Measurements from ENCODE around the gene ZNF821. TPM values are rescaled to one million over a fixed set of nuclear protein-coding genes. Genes with fewer than 3 reads are reported as not detected.
"Not testable (repeated sequence)": the region's sequence is repeated elsewhere in the genome, so short reads cannot be mapped to it uniquely, and the experiment has no call there.

ZNF821 gene
- total RNA-seq, 2 experiments from 2014 or later: 7.1 to 7.7 TPM

- peaks cover 12% of the 10 kb centered on the region for H3K4me1 Mint-ChIP-seq
- DNase-seq; H3K27me3 Mint-ChIP-seq; H3K36me3 Mint-ChIP-seq (ENCODE audit: low read depth); POLR2A ChIA-PET; H3K4me3 Mint-ChIP-seq; H3K9me3 Mint-ChIP-seq: not testable (repeated sequence)
- H3K27ac Mint-ChIP-seq: peak overlapping the region; percentile 36
- CTCF ChIA-PET: interaction anchor here (1.0 to 1.9 kb wide), 2 partner anchors 17 to 66 kb away, joined by 3 to 8 read pairs; partner anchors contain the start of gene ZNF821
Observed at GRCh38 chr16:71817155-71817500, 66.9 kb downstream of the ZNF821 start.

GRCh38 chr16:71811261-71811803 lies 72.7 kb downstream of the ZNF821 start:
- DNase-seq: no peak
- Mint-ChIP-seq H3K36me3 (ENCODE audit: low read depth) (peaks cover 8% of the 10 kb centered on the region), H3K27ac (no peak overlapping the region), H3K27me3 (no peaks in the 10 kb centered on the region), H3K4me3 (no peak overlapping the region), H3K9me3 (no peaks in the 10 kb centered on the region), H3K4me1 (peaks cover 29% of the 10 kb centered on the region)
- ChIA-PET CTCF (interaction anchor here (0.5 to 1.2 kb wide), 2 partner anchors 10 to 82 kb away, joined by 3 read pairs; no protein-coding TSS in a partner anchor), POLR2A (no interaction called here)

- H3K36me3 Mint-ChIP-seq (ENCODE audit: low read depth); DNase-seq; POLR2A ChIA-PET; H3K27me3 Mint-ChIP-seq; H3K9me3 Mint-ChIP-seq: not testable (repeated sequence)
- H3K4me3 Mint-ChIP-seq: peak overlapping the region; percentile 22
- CTCF ChIA-PET: interaction anchor here (0.6 kb wide), 1 partner anchor 93 kb away, joined by 3 read pairs; no protein-coding TSS in a partner anchor
- H3K4me1 Mint-ChIP-seq: peaks cover 32% of the 10 kb centered on the region
- H3K27ac Mint-ChIP-seq: peak overlapping the region; percentile 100
Observed at GRCh38 chr16:71810155-71810530, 73.8 kb downstream of the ZNF821 start.

Other genes starting within 250 kb of the ZNF821 start
- 1 to 10 TPM; 4.1 to 5.5 TPM for gene PHLPP2, start 159.5 kb downstream of the ZNF821 start, total RNA-seq
- gene AP1G1, start 75.3 kb downstream of the ZNF821 start, total RNA-seq: 10 to 100 TPM; 76.4 to 83.4 TPM
- 10 to 100 TPM; 23.2 to 23.6 TPM for gene ATXN1L, start 38.2 kb downstream of the ZNF821 start, total RNA-seq
- 100 to 1,000 TPM; 180 to 191 TPM for gene IST1, start 11.3 kb upstream of the ZNF821 start, total RNA-seq
- gene PKD1L3, start 116.2 kb upstream of the ZNF821 start, total RNA-seq: under 1 TPM; 0.12 to 0.17 TPM
- gene DHODH, start 124.6 kb upstream of the ZNF821 start, total RNA-seq: 10 to 100 TPM; 10.9 to 11.8 TPM
- gene HP, start 170.3 kb upstream of the ZNF821 start, total RNA-seq: not detected
- not detected for gene HPR, start 179.0 kb upstream of the ZNF821 start, total RNA-seq
- 10 to 100 TPM; 14.8 to 16.0 TPM for gene TXNL4B, start 209.4 kb upstream of the ZNF821 start, total RNA-seq
- 10 to 100 TPM; 67.5 to 82.3 TPM for gene DHX38, start 209.7 kb upstream of the ZNF821 start, total RNA-seq

Data from activated CD4-positive, alpha-beta T cell treated with anti-CD3 and anti-CD28 coated beads, Interleukin-2, amount 10 ng/mL, durations not matched to agents 7 days and 5 days (primary cell).